WTC11 (cell line): ENCODE data around the gene GCHFR. TPM values are rescaled to one million over a fixed set of nuclear protein-coding genes. Genes with fewer than 3 reads are reported as not detected.

Source experiments
- ATAC-seq: fragments of 200-7000 bp; cut with Tn5 transposase; 2 replicates; pipeline ENCODE4 v1.10.0; 2021; ENCODE audit warnings: mild to moderate bottlenecking, moderate library complexity
- CTCF ChIA-PET: fragments of 300-600 bp; sonication (Branson Sonifier 250); formaldehyde crosslinking; loops from one replicate; lab custom pipeline; 2021; ENCODE audit warnings: antibody characterized with exemption; lab: Charles Lee
- POLR2A ChIA-PET: fragments of 350-600 bp; sonication (Branson Sonifier 250); formaldehyde crosslinking; loops from one replicate; lab custom pipeline; 2021; ENCODE audit warnings: antibody characterized with exemption; lab: Charles Lee
- DNase-seq: peaks from one replicate; pipeline ENCODE4 v3.0.0; 2021; ENCODE audit warnings: low spot score
- H3K27ac Mint-ChIP-seq: 2 replicates; pipeline ENCODE4 v1.8.0; 2021; ENCODE audit warnings: mixed read lengths
- H3K27me3 Mint-ChIP-seq: 2 replicates; pipeline ENCODE4 v1.8.0; 2021; ENCODE audit warnings: low read depth, mild to moderate bottlenecking, moderate library complexity, mixed read lengths
- H3K36me3 Mint-ChIP-seq: 2 replicates; pipeline ENCODE4 v1.8.0; 2021; ENCODE audit warnings: mixed read lengths
- H3K4me1 Mint-ChIP-seq: 2 replicates; pipeline ENCODE4 v1.8.0; 2022; ENCODE audit warnings: mixed read lengths
- H3K4me3 Mint-ChIP-seq: 2 replicates; pipeline ENCODE4 v1.8.0; 2021; ENCODE audit warnings: mild to moderate bottlenecking, moderate library complexity, mixed read lengths
- H3K9me3 Mint-ChIP-seq: 2 replicates; pipeline ENCODE4 v1.8.0; 2021; ENCODE audit warnings: mixed read lengths
- CREM ChIP-seq: sonication (generic); formaldehyde crosslinking; IDR thresholded peaks from 2 replicates; pipeline ENCODE4 v1.8.1; 2022; ENCODE audit warnings: mild to moderate bottlenecking, missing genetic modification reagents, moderate library complexity
- FOXK1 ChIP-seq: sonication (generic); formaldehyde crosslinking; IDR thresholded peaks from 2 replicates; pipeline ENCODE4 v1.8.0; 2022; ENCODE audit warnings: mild to moderate bottlenecking, moderate library complexity, missing genetic modification reagents
- NFATC4 ChIP-seq: fragments of 250-450 bp; sonication (Bioruptor Pico); IDR thresholded peaks from 2 replicates; pipeline ENCODE4 v1.9.0; 2021; ENCODE audit warnings: mild to moderate bottlenecking
- ZNF263 ChIP-seq: sonication (generic); formaldehyde crosslinking; IDR thresholded peaks from 2 replicates; pipeline ENCODE4 v1.8.1; 2022; ENCODE audit warnings: low read depth, mild to moderate bottlenecking, moderate library complexity, missing genetic modification reagents
- ZNF416 ChIP-seq: fragments of 250-450 bp; sonication (Bioruptor Pico); IDR thresholded peaks from 2 replicates; pipeline ENCODE4 v1.9.0; 2021; ENCODE audit warnings: mild to moderate bottlenecking, inconsistent platforms
- total RNA-seq: library from RNA; stranded (reverse); gene quantifications from 3 replicates; pipeline ENCODE4 v1.2.3, GENCODE V29; 2021
- TF ChIP-seq, protein P1 (sequence below): sonication (generic); formaldehyde crosslinking; conservative IDR thresholded peaks from 2 replicates; pipeline ENCODE4 v1.8.1; 2022; ENCODE audit warnings: mild to moderate bottlenecking, missing genetic modification reagents
- TF ChIP-seq, protein P2 (sequence below): sonication (generic); formaldehyde crosslinking; IDR thresholded peaks from 2 replicates; pipeline ENCODE4 v1.8.0; 2023; ENCODE audit warnings: mild to moderate bottlenecking, missing genetic modification reagents

GCHFR gene
- total RNA-seq, 1 experiment from 2014 or later, result 42.3 TPM

DNA sequence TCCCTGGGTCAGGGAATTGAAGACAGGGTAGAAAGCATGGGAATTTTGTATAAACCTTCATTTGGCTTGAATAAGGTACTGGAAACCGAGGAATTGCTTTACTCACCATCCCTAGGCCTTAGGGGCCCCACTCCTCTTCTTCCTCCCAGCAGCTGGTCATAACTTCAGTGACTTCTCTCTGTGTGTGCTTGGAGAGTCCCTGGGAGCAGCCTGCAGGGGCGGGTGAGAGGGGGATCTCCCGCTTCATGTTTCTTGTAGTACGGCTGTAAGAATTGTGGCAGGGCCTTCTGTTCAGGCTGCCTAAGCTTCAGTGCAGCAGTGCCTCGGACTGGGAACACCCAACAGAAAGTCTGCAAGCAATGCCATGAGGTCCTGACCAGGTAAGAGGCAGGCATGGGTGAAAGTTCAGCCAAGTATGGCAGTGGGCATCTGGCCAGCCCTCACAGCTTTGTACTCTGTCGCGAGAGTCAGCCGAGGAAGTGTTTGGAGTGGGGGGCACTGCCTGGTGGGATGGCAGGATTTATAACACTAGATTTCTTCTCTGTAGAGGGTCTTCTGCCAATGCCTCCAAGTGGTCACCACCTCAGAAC, 45.1 kb downstream of the GCHFR start (continued):
- TF ChIP-seq ZNF263 (CRISPR knock-in tag), result no peak
- TF ChIP-seq, protein P1, sequence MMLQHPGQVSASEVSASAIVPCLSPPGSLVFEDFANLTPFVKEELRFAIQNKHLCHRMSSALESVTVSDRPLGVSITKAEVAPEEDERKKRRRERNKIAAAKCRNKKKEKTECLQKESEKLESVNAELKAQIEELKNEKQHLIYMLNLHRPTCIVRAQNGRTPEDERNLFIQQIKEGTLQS, result no peak
- TF ChIP-seq, protein P2, sequence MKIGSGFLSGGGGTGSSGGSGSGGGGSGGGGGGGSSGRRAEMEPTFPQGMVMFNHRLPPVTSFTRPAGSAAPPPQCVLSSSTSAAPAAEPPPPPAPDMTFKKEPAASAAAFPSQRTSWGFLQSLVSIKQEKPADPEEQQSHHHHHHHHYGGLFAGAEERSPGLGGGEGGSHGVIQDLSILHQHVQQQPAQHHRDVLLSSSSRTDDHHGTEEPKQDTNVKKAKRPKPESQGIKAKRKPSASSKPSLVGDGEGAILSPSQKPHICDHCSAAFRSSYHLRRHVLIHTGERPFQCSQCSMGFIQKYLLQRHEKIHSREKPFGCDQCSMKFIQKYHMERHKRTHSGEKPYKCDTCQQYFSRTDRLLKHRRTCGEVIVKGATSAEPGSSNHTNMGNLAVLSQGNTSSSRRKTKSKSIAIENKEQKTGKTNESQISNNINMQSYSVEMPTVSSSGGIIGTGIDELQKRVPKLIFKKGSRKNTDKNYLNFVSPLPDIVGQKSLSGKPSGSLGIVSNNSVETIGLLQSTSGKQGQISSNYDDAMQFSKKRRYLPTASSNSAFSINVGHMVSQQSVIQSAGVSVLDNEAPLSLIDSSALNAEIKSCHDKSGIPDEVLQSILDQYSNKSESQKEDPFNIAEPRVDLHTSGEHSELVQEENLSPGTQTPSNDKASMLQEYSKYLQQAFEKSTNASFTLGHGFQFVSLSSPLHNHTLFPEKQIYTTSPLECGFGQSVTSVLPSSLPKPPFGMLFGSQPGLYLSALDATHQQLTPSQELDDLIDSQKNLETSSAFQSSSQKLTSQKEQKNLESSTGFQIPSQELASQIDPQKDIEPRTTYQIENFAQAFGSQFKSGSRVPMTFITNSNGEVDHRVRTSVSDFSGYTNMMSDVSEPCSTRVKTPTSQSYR (CRISPR knock-in tag), result no peak
- no peak for TF ChIP-seq ZNF416 (CRISPR knock-in tag)

DNA sequence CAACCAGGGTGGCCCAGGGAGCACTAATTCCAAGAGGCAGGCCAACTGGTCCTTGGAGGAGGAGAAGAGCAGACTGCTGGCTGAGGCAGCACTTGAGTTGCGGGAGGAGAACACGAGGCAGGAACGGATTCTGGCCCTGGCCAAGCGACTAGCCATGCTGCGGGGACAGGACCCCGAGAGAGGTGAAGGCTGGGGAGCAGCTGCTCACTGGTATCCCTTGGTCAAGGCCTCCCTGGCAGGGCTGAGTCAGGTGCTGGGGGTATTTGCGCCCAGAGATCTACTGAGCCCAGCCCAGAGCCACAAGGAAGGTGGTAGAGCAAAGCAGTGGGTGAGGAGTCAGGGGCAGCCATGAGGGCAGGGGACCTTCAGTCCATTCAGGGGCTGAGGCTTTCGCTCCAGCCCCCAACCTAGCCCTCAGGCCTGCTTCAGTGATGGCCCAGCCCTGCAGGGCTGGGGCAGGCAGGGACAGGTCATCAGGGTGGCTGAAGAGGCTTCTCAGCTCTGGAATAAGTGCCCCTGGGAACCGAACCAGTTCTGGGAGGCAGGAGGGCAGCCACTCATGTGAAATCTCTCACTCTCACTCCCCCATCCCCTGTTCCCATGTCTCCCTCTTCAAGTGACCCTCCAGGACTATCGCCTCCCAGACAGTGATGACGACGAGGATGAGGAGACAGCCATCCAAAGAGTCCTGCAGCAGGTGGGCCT, 49.0 kb downstream of the GCHFR start:
- Mint-ChIP-seq H3K4me1 (peaks cover 12% of the 10 kb centered on the region), H3K9me3 (no peaks in the 10 kb centered on the region), H3K36me3 (no peaks in the 10 kb centered on the region; the same call in none of the 2 replicates), H3K4me3 (no peak overlapping the region), H3K27ac (peak overlapping the region; percentile 60; the same call in 1 of the 2 replicates), H3K27me3 (no peaks in the 10 kb centered on the region; the same call in 1 of the 2 replicates)
- ATAC-seq (no peak), DNase-seq (no peak)
- TF ChIP-seq NFATC4 (no peak), FOXK1 (CRISPR knock-in tag) (no peak)
- ChIA-PET CTCF (no interaction called here), POLR2A (interaction anchor here (1.2 kb wide), 1 partner anchor 61 kb away, joined by 3 read pairs; no protein-coding TSS in a partner anchor)

DNA sequence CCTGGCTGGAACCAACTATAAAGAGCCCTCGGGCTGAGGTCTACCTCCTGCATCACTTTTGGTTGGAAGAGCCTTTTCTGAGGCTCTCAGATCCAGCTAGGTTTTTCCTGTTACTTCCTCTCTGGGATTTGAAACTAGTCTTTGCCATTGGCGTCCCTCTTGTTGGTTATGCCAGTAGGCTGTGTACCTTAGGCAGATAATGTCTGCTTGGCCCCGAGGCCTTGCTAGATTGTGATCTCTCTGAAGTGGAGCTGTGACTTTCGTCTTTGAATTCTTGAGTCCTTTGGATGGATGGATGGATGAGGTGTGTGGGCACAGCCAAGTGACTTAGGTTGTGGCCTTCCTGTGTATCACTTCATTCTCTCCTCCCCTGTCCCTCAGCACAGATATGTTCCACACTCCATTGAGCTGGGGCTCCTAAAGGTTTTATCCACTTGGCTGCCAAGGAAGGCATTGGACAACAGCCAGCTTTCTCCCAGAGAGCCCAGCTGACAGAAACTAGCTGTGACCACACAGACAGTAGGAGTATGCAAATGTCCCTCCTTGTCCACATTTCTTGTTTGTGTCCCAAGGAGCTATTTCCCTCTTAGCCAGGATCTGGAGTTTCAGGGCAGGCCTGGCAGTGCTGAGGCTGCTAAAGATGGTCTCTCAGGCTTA, 51.3 kb downstream of the GCHFR start:
- ChIA-PET POLR2A (interaction anchor here (0.5 kb wide), 1 partner anchor 8 kb away, joined by 3 read pairs; no protein-coding TSS in a partner anchor), CTCF (interaction anchor here (0.6 to 1.7 kb wide), 4 partner anchors 30 to 126 kb away, joined by 3 to 8 read pairs (median 4); no protein-coding TSS in a partner anchor)
- H3K27ac Mint-ChIP-seq, result peak overlapping the region; percentile 11; the same call in 1 of the 2 replicates
- H3K4me1 Mint-ChIP-seq, result no peaks in the 10 kb centered on the region
- no peak for DNase-seq
- no peaks in the 10 kb centered on the region for H3K9me3 Mint-ChIP-seq
- no peak for ATAC-seq
- H3K4me3 Mint-ChIP-seq, result no peak overlapping the region
- no peaks in the 10 kb centered on the region; the same call in 1 of the 2 replicates for H3K36me3 Mint-ChIP-seq
- no peaks in the 10 kb centered on the region; the same call in 1 of the 2 replicates for H3K27me3 Mint-ChIP-seq
- no peak for TF ChIP-seq CREM (CRISPR knock-in tag)

Other genes starting within 250 kb of the GCHFR start
- gene CCDC32, start 199.0 kb upstream of the GCHFR start, total RNA-seq, result 12.8 to 15.6 TPM (median 13.7 TPM) in 3 replicates
- 28.5 to 34.2 TPM (median 30.8 TPM) in 3 replicates for gene RPUSD2, start 194.8 kb upstream of the GCHFR start, total RNA-seq
- gene KNL1, start 169.8 kb upstream of the GCHFR start, total RNA-seq, result 18.4 to 24.0 TPM (median 21.1 TPM) in 3 replicates
- gene RAD51, start 68.9 kb upstream of the GCHFR start, total RNA-seq, result 29.7 to 36.4 TPM (median 31.0 TPM) in 3 replicates
- gene RMDN3, start 8.8 kb upstream of the GCHFR start, total RNA-seq, result 21.7 to 25.9 TPM (median 22.8 TPM) in 3 replicates
- gene C15orf62, start 5.9 kb downstream of the GCHFR start, total RNA-seq, result 0.46 to 0.92 TPM (median 0.72 TPM) in 3 replicates
- 17.3 to 18.9 TPM (median 17.6 TPM) in 3 replicates for gene ZFYVE19, start 43.0 kb downstream of the GCHFR start, total RNA-seq
- gene DNAJC17, start 43.4 kb downstream of the GCHFR start, total RNA-seq, result 49.8 to 53.0 TPM (median 50.2 TPM) in 3 replicates
- gene PPP1R14D, start 64.6 kb downstream of the GCHFR start, total RNA-seq, result 0.25 TPM in 1 of 3 replicates, not detected in the others
- 140 to 153 TPM (median 144 TPM) in 3 replicates for gene SPINT1, start 80.0 kb downstream of the GCHFR start, total RNA-seq
- gene RHOV, start 110.2 kb downstream of the GCHFR start, total RNA-seq, result 5.0 to 5.4 TPM (median 5.1 TPM) in 3 replicates
- gene VPS18, start 130.4 kb downstream of the GCHFR start, total RNA-seq, result 22.0 to 27.3 TPM (median 24.1 TPM) in 3 replicates
- gene DLL4, start 165.3 kb downstream of the GCHFR start, total RNA-seq, result 0.94 to 1.6 TPM (median 1.1 TPM) in 3 replicates
- gene CHAC1, start 189.4 kb downstream of the GCHFR start, total RNA-seq, result 17.2 to 31.0 TPM (median 17.7 TPM) in 3 replicates